Suprapubic skin (tissue), 4 donors: ENCODE measurements around the gene SHC1. TPM values are rescaled to one million over a fixed set of nuclear protein-coding genes. Genes with fewer than 3 reads are reported as not detected.

Source experiments
- DNase-seq, 2 donors: peaks; one replicate each; pipeline ENCODE4 v3.0.0-alpha.2; 2019; ENCODE audit warnings: low spot score in 2 of 2
- H3K27ac ChIP-seq: fragments of 200-600 bp; sonication (generic); one replicate; pipeline ENCODE4 v1.5.1; 2019
- H3K27me3 ChIP-seq: fragments of 200-600 bp; sonication (generic); one replicate; pipeline ENCODE4 v1.5.1; 2019
- H3K36me3 ChIP-seq: fragments of 200-600 bp; sonication (generic); one replicate; pipeline ENCODE4 v1.5.1; 2019
- H3K4me1 ChIP-seq: fragments of 200-600 bp; sonication (generic); one replicate; pipeline ENCODE4 v1.5.1; 2019
- H3K4me3 ChIP-seq: fragments of 200-600 bp; sonication (generic); one replicate; pipeline ENCODE4 v1.5.1; 2019; ENCODE audit warnings: mild to moderate bottlenecking
- H3K9me3 ChIP-seq: fragments of 200-600 bp; sonication (generic); one replicate; pipeline ENCODE4 v1.5.1; 2019
- EP300 ChIP-seq: sonication (generic); formaldehyde crosslinking; IDR thresholded peaks from one replicate; pipeline ENCODE4 v1.6.1; 2017; ENCODE audit warnings: antibody characterized with exemption
- POLR2A ChIP-seq, 2 donors: fragments of 450-650 bp; IDR thresholded peaks; one replicate each; pipeline ENCODE4 v1.6.1; 2017; ENCODE audit warnings: antibody characterized with exemption in 2 of 2, mild to moderate bottlenecking in 2 of 2, moderate library complexity in 2 of 2
- POLR2AphosphoS5 ChIP-seq, 3 donors: sonication (generic); formaldehyde crosslinking; IDR thresholded peaks; one replicate each; pipeline ENCODE4 v1.6.1; 2017; ENCODE audit warnings: antibody characterized with exemption in 3 of 3
- WGBS: methylation state at CpG from one replicate; pipeline ENCODE4 v1.1.5; 2018; 5-methylcytosine and 5-hydroxymethylcytosine counted together
- total RNA-seq, 4 donors: library from RNA; depleted of rRNA; stranded (reverse); fragments of >200 nt; gene quantifications; one replicate each; pipeline ENCODE4 v1.1.0, GENCODE V29; 2016
- TF ChIP-seq, protein P1 (sequence below), 2 donors: fragments of 200-600 bp in 1 of 2; fragments of 450-650 bp in 1 of 2; sonication (generic) in 1 of 2; IDR thresholded peaks; one replicate each; pipeline ENCODE4 v1.5.1; 2016 to 2019; ENCODE audit warnings: antibody characterized with exemption in 2 of 2, mild to moderate bottlenecking in 1 of 2, moderate library complexity in 1 of 2

The SHC1 gene
- total RNA-seq, 4 donors from 2014 or later = 54.5 to 102 (median 69.5) TPM

DNA sequence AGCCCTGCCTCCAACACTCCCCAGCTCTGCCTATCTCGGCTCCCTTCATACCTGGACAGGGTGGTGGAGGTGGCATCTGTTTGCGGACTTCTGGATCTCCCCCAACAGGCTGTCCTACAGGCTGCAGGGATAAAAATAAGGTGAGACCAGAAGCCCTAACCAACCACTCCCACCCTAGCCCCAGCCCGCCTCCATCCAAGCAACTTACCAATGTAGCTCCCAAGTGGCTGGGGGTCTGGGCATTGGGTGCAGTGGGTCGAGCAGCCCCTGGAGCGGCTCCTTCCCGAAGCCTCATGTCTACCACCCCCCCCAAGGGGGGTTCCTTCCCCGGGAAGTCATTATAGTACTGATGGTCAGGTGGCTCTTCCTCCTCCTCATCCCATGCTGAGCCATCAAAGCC lies 4.4 kb downstream of the SHC1 start:
- peaks cover 54% of the 10 kb centered on the region for H3K4me1 ChIP-seq
- no peak overlapping the region for H3K27ac ChIP-seq
- DNase-seq = no peak
- no peaks in the 10 kb centered on the region for H3K9me3 ChIP-seq
- no peak overlapping the region for H3K4me3 ChIP-seq
- peaks cover 62% of the 10 kb centered on the region for H3K36me3 ChIP-seq
- TF ChIP-seq POLR2AphosphoS5 (IDR thresholded peaks at IDR 0.05) = no peak
- 80% methylated on average over 6 of the region's 7 CpGs for WGBS
- no peaks in the 10 kb centered on the region for H3K27me3 ChIP-seq

DNA sequence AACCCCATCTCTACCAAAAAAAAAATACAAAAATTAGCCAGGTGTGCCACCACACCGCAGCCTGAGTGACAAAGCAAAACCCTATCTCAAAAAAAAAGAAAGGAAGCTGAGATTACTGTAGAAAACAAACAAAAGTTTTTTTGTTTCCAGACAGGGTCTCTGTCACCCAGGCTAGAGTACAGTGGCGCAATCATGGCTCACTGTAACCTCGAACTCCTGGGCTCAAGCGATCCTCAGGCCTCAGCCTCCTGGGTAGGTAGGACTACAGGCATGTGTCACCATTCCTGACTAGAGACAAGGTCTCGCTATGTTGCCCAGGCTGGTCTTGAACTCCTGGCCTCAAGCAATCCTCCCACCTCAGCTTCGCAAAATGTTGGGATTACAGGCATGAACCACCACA lies 6.2 kb downstream of the SHC1 start:
- Histone ChIP-seq H3K4me1 (peaks cover 53% of the 10 kb centered on the region), H3K27ac (no peak overlapping the region), H3K27me3 (no peaks in the 10 kb centered on the region), H3K9me3 (no peaks in the 10 kb centered on the region), H3K36me3 (peaks cover 66% of the 10 kb centered on the region), H3K4me3 (no peak overlapping the region)
- no peak for DNase-seq
- TF ChIP-seq POLR2A (IDR thresholded peaks at IDR 0.05) (no peak), POLR2AphosphoS5 (IDR thresholded peaks at IDR 0.05) (no peak), EP300 (no peak)
- TF ChIP-seq, protein P1, sequence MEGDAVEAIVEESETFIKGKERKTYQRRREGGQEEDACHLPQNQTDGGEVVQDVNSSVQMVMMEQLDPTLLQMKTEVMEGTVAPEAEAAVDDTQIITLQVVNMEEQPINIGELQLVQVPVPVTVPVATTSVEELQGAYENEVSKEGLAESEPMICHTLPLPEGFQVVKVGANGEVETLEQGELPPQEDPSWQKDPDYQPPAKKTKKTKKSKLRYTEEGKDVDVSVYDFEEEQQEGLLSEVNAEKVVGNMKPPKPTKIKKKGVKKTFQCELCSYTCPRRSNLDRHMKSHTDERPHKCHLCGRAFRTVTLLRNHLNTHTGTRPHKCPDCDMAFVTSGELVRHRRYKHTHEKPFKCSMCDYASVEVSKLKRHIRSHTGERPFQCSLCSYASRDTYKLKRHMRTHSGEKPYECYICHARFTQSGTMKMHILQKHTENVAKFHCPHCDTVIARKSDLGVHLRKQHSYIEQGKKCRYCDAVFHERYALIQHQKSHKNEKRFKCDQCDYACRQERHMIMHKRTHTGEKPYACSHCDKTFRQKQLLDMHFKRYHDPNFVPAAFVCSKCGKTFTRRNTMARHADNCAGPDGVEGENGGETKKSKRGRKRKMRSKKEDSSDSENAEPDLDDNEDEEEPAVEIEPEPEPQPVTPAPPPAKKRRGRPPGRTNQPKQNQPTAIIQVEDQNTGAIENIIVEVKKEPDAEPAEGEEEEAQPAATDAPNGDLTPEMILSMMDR (IDR thresholded peaks at IDR 0.05) = no peak
- 77% methylated on average over 6 of the region's 6 CpGs for WGBS

DNA sequence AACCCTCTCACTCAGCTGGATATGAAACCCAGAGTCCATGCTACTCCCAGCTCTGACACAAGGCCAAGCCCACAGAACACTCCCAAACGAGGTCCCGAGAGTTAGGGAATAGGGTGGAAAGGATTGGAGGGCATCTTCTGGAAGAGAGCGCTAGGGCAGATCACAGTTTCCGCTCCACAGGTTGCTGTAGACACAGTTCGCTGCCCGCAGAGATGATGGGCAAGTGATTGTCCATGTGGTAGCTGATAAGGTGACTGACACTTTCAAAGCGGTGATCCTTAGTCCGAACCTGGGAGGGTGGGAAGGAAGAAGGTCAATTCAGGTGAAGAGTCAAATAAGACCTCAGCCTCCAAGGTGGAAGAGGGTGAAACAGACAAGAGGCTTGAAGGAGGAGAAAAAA lies 6.9 kb downstream of the SHC1 start:
- peaks cover 72% of the 10 kb centered on the region for H3K36me3 ChIP-seq
- peaks cover 46% of the 10 kb centered on the region for H3K4me1 ChIP-seq
- no peaks in the 10 kb centered on the region for H3K27me3 ChIP-seq
- H3K4me3 ChIP-seq = no peak overlapping the region
- 82% methylated on average over 8 of the region's 8 CpGs for WGBS
- DNase-seq = no peak
- no peak overlapping the region for H3K27ac ChIP-seq
- H3K9me3 ChIP-seq = no peaks in the 10 kb centered on the region
- no peak for TF ChIP-seq POLR2A (IDR thresholded peaks at IDR 0.05)
- TF ChIP-seq EP300 = no peak
- no peak for TF ChIP-seq POLR2AphosphoS5 (IDR thresholded peaks at IDR 0.05)
- TF ChIP-seq, protein P1 (IDR thresholded peaks at IDR 0.05) = no peak

DNA sequence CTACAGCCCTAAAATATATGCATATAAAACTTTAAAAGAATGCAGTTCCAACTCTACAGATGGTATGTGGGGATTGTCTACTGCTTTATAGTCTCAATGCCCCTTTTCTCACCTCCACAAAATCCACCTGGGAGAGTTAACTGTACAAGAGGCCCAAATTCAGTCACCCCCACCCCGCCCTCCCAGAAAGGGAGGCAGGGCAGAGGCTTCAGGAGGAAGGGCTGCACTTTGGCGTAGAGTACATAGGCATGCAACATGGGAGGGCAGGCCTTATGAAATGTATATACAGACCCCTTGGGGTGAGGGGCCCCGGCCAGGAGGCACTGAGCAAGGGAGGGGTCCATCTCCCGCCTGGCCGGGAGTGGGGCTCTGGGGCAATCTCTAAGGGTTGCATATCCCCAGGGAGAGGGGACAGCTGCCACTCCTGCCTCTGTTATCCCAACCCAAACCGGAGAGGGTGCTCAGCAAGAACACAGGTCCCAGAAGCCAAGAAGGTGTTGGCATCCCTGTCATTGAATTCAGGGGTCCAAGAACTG lies 7.7 kb downstream of the SHC1 start:
- H3K27me3 ChIP-seq = no peaks in the 10 kb centered on the region
- TF ChIP-seq POLR2AphosphoS5 (IDR thresholded peaks at IDR 0.05) = no peak
- TF ChIP-seq POLR2A (IDR thresholded peaks at IDR 0.05) = no peak
- TF ChIP-seq EP300 = no peak
- TF ChIP-seq, protein P1 (IDR thresholded peaks at IDR 0.05) = no peak
- 43% methylated on average over 6 of the region's 6 CpGs for WGBS
- peak overlapping the region; percentile 99 for H3K27ac ChIP-seq
- H3K4me3 ChIP-seq = peak overlapping the region; percentile 90
- DNase-seq = no peak
- H3K4me1 ChIP-seq = peaks cover 41% of the 10 kb centered on the region
- H3K9me3 ChIP-seq = no peaks in the 10 kb centered on the region
- peaks cover 68% of the 10 kb centered on the region for H3K36me3 ChIP-seq

DNA sequence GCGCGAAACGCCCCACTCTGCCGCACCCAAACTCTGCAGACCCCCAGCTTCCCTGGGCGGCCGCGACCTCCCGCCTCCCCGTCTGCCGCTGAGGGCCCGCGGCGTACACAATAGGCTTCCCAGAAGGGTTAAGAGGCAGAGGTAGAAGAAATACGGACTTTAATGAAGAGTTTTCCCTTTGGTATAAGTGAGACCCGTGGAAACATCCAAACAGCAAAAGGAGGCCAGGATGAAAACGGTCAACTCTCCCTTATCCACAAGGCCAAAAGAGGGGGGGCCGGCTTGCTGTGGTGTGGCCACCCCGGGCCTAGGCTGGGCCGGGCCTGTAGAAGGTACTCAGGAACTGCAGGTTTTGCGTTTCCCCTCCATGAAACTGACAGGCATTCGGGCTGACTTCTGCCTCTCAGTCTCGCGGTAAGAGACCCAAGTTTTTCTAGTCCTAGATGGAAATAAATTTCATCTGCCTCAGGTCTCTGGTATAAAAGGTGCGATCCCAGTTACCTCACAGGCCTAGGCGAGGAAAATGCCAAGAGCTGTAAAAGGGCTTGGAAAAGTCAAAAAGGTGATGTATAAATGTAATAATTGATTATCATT lies 8.3 kb downstream of the SHC1 start:
- no peak for DNase-seq
- no peaks in the 10 kb centered on the region for H3K9me3 ChIP-seq
- H3K36me3 ChIP-seq = peaks cover 62% of the 10 kb centered on the region
- peaks cover 42% of the 10 kb centered on the region for H3K4me1 ChIP-seq
- H3K27me3 ChIP-seq = no peaks in the 10 kb centered on the region
- 6% methylated on average over 11 of the region's 25 CpGs for WGBS
- H3K27ac ChIP-seq = peak overlapping the region; percentile 99
- TF ChIP-seq, protein P1 (IDR thresholded peaks at IDR 0.05) = no peak
- TF ChIP-seq POLR2AphosphoS5 (IDR thresholded peaks at IDR 0.05) (no peak), POLR2A (IDR thresholded peaks at IDR 0.05) (no peak), EP300 (no peak)
- H3K4me3 ChIP-seq = peak overlapping the region; percentile 90
